Measurements from ENCODE around the gene SULT1A2.

SULT1A2 gene

DNA sequence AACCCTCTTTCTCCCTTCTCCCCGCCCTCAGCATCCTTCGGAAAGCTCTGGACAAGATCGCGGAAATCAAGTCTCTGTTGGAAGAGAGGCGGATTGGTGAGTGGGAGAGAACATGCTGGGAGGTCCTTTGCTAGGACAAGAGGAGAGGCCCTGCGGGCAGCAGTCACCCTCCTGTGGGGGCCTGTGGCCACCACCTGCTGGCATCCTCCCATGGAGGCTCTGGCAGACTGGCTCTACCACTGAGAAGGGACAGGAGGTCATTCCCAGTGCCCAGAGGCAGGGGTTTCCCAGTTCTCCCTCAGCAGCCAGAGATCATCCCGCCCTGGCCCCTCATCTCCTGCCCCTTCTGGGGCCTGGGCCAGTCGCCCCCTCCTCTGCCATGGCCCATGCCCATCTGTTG is 7.8 kb downstream of the SULT1A2 start:
- peaks cover 47% of the 10 kb centered on the region for H3K36me3 ChIP-seq (ENCODE audit: control insufficient read depth, insufficient read depth, low read length)
- no peaks in the 10 kb centered on the region for H3K9me3 ChIP-seq (ENCODE audit: control insufficient read depth, low read length)
- 92 to 94% methylated on average over 5 to 8 of the region's 8 CpGs for WGBS, 2 experiments (ENCODE audit: insufficient coverage in 2 of 2)
- peaks cover 3% of the 10 kb centered on the region for H3K4me1 ChIP-seq (ENCODE audit: control insufficient read depth, insufficient read depth, low read length, poor library complexity, severe bottlenecking)
- no peak overlapping the region for H3K4me3 ChIP-seq (ENCODE audit: extremely low read depth, insufficient read depth, low read length, poor library complexity, severe bottlenecking)
- no peak overlapping the region for H3K27ac ChIP-seq (ENCODE audit: low read depth, low read length, severe bottlenecking)

DNA sequence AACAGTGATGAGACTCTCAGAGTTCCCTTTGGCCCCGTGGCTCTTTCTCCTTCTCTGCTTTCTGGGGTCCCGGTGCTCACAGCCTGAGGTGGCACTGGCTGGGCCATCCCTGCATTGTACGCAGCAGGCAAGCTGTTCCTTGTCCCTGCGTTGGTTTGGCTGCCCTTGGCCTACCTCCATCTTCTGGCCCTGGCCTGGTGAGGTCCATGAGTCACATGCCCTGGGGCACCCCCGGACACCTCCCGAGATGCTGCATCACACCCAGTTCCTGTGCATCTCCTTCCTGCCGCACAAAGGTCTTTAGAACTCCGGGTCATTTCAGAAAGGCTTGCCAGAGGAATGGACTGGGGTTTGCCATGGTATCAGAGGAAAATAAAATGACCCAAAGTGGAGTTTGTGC is 9.5 kb downstream of the SULT1A2 start:
- Histone ChIP-seq H3K27ac (ENCODE audit: low read depth, low read length, severe bottlenecking) (no peak overlapping the region), H3K9me3 (ENCODE audit: control insufficient read depth, low read length) (no peaks in the 10 kb centered on the region), H3K4me3 (ENCODE audit: extremely low read depth, insufficient read depth, low read length, poor library complexity, severe bottlenecking) (no peak overlapping the region), H3K36me3 (ENCODE audit: control insufficient read depth, insufficient read depth, low read length) (peaks cover 55% of the 10 kb centered on the region), H3K4me1 (ENCODE audit: control insufficient read depth, insufficient read depth, low read length, poor library complexity, severe bottlenecking) (peaks cover 3% of the 10 kb centered on the region)
- WGBS, 2 experiments (ENCODE audit: insufficient coverage in 2 of 2): 90 to 92% methylated on average over 6 to 8 of the region's 8 CpGs

GRCh38 chr16:28586466-28586865 is 10.4 kb downstream of the SULT1A2 start:
- peaks cover 57% of the 10 kb centered on the region for H3K36me3 ChIP-seq (ENCODE audit: control insufficient read depth, insufficient read depth, low read length)
- no peaks in the 10 kb centered on the region for H3K9me3 ChIP-seq (ENCODE audit: control insufficient read depth, low read length)
- H3K27ac ChIP-seq (ENCODE audit: low read depth, low read length, severe bottlenecking): no peak overlapping the region
- 83 to 100% methylated on average over 1 to 2 of the region's 3 CpGs for WGBS, 2 experiments (ENCODE audit: insufficient coverage in 2 of 2)
- peaks cover 3% of the 10 kb centered on the region for H3K4me1 ChIP-seq (ENCODE audit: control insufficient read depth, insufficient read depth, low read length, poor library complexity, severe bottlenecking)
- H3K4me3 ChIP-seq (ENCODE audit: extremely low read depth, insufficient read depth, low read length, poor library complexity, severe bottlenecking): no peak overlapping the region

DNA sequence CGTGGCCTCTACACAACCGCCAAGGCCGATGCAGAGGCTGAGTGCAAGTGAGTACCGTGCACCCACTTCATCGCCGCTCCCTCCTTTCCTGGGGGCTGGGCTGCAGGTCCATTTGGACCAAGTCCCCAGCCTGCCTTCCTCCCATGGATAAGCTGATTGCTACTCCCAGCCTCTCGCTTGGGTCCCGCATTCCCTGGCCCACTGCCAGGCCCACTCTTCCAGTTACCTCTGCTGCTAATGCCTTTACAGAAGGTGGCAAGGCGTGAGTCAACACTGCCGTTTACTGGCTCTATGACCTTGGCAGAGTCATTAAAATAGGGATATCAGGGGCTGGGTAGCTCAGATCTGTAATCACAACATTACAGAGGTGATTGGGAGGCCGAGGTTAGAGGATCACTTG is 11.2 kb downstream of the SULT1A2 start:
- Histone ChIP-seq H3K4me3 (ENCODE audit: extremely low read depth, insufficient read depth, low read length, poor library complexity, severe bottlenecking) (no peak overlapping the region), H3K9me3 (ENCODE audit: control insufficient read depth, low read length) (no peaks in the 10 kb centered on the region), H3K27ac (ENCODE audit: low read depth, low read length, severe bottlenecking) (no peak overlapping the region), H3K36me3 (ENCODE audit: control insufficient read depth, insufficient read depth, low read length) (peaks cover 51% of the 10 kb centered on the region), H3K4me1 (ENCODE audit: control insufficient read depth, insufficient read depth, low read length, poor library complexity, severe bottlenecking) (peaks cover 3% of the 10 kb centered on the region)
- 93 to 97% methylated on average over 10 of the region's 11 CpGs for WGBS, 2 experiments (ENCODE audit: insufficient coverage in 2 of 2)

- H3K9me3 ChIP-seq (ENCODE audit: control insufficient read depth, low read length): no peaks in the 10 kb centered on the region
- H3K4me1 ChIP-seq (ENCODE audit: control insufficient read depth, insufficient read depth, low read length, poor library complexity, severe bottlenecking): no peaks in the 10 kb centered on the region
- no peak overlapping the region for H3K27ac ChIP-seq (ENCODE audit: low read depth, low read length, severe bottlenecking)
- WGBS, 2 experiments (ENCODE audit: insufficient coverage in 2 of 2): 94 to 95% methylated on average over 11 to 14 of the region's 15 CpGs
- no peak overlapping the region for H3K4me3 ChIP-seq (ENCODE audit: extremely low read depth, insufficient read depth, low read length, poor library complexity, severe bottlenecking)
- H3K36me3 ChIP-seq (ENCODE audit: control insufficient read depth, insufficient read depth, low read length): peaks cover 27% of the 10 kb centered on the region
These were observed 16.0 kb downstream of the SULT1A2 start for GRCh38 chr16:28580726-28581315.

DNA sequence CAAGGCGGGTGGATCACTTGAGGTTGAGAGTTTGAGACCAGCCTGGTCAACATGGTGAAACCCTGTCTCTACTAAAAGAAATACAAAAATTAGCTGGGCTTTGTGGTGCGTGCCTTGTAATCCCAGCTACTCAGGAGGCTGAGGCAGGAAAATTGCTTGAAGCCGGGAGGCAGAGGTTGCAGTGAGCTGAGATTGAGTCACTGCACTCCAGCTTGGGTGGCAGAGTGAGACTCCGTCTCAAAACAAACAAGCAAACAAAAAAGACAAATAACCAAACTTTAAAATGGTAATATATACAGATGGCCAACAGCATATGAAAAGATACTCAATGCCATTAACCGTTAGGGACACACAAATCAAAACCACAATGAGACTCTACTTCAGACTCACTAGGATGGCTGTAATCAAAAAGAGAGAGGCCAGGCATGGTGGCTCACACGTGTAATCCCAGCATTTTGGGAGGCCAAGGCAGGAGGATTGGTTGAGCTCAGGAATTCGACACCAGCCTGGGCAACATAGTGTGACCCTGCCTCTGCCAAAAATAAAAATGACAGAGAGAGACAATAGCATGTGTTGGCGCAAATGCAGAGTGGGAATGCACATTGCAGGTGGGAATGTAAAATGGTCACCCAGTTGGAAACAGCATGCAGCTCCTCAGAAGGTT is 21.3 kb downstream of the SULT1A2 start:
- 85 to 88% methylated on average over 5 of the region's 8 CpGs for WGBS, 2 experiments (ENCODE audit: insufficient coverage in 2 of 2)
- Histone ChIP-seq H3K9me3 (ENCODE audit: control insufficient read depth, low read length) (no peaks in the 10 kb centered on the region), H3K4me3 (ENCODE audit: extremely low read depth, insufficient read depth, low read length, poor library complexity, severe bottlenecking) (no peak overlapping the region), H3K36me3 (ENCODE audit: control insufficient read depth, insufficient read depth, low read length) (peaks cover 4% of the 10 kb centered on the region), H3K4me1 (ENCODE audit: control insufficient read depth, insufficient read depth, low read length, poor library complexity, severe bottlenecking) (peaks cover 7% of the 10 kb centered on the region), H3K27ac (ENCODE audit: low read depth, low read length, severe bottlenecking) (no peak overlapping the region)

DNA sequence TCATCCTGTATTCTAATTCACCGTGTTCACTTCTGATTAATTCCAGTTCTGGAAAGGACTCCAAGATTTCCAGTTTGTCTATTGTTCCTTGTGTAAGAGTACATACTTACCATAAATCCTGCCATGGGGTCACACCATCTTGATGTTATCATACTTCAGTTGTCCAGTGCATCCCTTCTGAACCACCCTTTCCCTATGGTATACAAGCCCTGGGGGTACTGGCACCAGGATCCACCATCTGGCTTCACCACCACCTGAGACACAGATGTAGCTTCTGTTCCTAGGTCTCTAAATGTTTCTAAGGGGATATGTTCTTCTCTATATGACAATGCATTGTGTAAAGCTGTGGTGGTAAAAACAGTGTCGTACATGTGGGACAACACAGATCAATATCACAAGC is 21.9 kb downstream of the SULT1A2 start:
- Histone ChIP-seq H3K9me3 (ENCODE audit: control insufficient read depth, low read length) (no peaks in the 10 kb centered on the region), H3K27ac (ENCODE audit: low read depth, low read length, severe bottlenecking) (no peak overlapping the region), H3K36me3 (ENCODE audit: control insufficient read depth, insufficient read depth, low read length) (peaks cover under 1% of the 10 kb centered on the region), H3K4me1 (ENCODE audit: control insufficient read depth, insufficient read depth, low read length, poor library complexity, severe bottlenecking) (peaks cover 7% of the 10 kb centered on the region), H3K4me3 (ENCODE audit: extremely low read depth, insufficient read depth, low read length, poor library complexity, severe bottlenecking) (no peak overlapping the region)
- WGBS, 2 experiments (ENCODE audit: insufficient coverage in 2 of 2): 100% methylated on average over 1 of the region's 2 CpGs

DNA sequence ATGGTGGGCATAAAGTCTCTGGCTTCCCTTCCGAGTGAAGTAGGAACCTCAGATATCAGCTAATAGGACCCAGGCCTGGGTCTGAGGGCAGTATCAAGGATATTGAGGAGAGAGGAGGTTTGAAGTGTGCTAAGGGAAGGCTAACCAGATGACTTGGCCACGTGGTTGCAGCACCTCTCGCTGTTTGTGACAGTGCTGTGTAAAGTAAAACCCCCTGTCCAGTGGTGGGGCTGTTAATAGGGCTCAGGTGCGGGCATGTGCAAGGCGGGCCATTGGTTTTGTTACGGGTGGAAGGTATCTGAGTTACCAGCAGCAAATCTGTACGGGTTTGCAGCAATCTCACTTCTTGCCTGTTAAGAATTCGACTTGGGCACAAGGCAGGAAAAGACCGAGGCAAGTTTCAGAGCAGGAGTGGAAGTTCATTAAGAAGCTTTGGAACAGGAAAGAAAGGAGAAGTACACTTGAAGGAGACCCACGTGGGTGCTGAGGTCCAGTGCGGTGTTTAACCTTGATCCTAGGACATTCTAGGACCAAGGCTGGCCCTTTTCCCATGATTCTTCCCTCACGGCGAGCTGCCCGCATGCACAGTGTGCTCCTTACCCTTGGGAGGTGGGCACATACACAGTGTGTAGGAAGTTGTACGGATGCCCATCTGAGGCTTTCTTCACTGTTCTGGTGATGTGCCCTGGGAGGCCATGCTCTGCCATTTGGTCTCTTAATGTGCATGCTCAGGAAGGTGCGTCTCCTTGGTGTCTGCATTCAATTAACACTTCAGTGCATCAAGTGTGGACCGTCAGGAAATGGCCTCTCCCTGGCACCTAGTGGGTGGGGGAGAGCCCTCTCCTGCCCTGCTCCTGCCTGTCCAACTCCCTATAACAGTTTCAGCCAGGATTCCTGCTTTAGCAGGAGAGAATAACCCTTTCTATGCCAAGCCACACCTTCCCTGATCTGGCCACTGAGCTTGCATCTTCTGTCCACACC is 22.8 kb downstream of the SULT1A2 start:
- Histone ChIP-seq H3K4me3 (ENCODE audit: extremely low read depth, insufficient read depth, low read length, poor library complexity, severe bottlenecking) (no peak overlapping the region), H3K36me3 (ENCODE audit: control insufficient read depth, insufficient read depth, low read length) (peaks cover 4% of the 10 kb centered on the region), H3K27ac (ENCODE audit: low read depth, low read length, severe bottlenecking) (no peak overlapping the region), H3K4me1 (ENCODE audit: control insufficient read depth, insufficient read depth, low read length, poor library complexity, severe bottlenecking) (peaks cover 7% of the 10 kb centered on the region), H3K9me3 (ENCODE audit: control insufficient read depth, low read length) (no peaks in the 10 kb centered on the region)
- 84 to 92% methylated on average over 15 to 17 of the region's 17 CpGs for WGBS, 2 experiments (ENCODE audit: insufficient coverage in 2 of 2)

GRCh38 chr16:28572696-28573510 is 23.9 kb downstream of the SULT1A2 start:
- Histone ChIP-seq H3K36me3 (ENCODE audit: control insufficient read depth, insufficient read depth, low read length) (peaks cover 7% of the 10 kb centered on the region), H3K9me3 (ENCODE audit: control insufficient read depth, low read length) (no peaks in the 10 kb centered on the region), H3K27ac (ENCODE audit: low read depth, low read length, severe bottlenecking) (peak overlapping the region; percentile 57), H3K4me3 (ENCODE audit: extremely low read depth, insufficient read depth, low read length, poor library complexity, severe bottlenecking) (no peak overlapping the region), H3K4me1 (ENCODE audit: control insufficient read depth, insufficient read depth, low read length, poor library complexity, severe bottlenecking) (peaks cover 7% of the 10 kb centered on the region)
- 50 to 51% methylated on average over 12 to 13 of the region's 15 CpGs for WGBS, 2 experiments (ENCODE audit: insufficient coverage in 2 of 2)

All from mesodermal cell (in vitro differentiated cells).